ENCODE data around the gene ADAMTS4.

The ADAMTS4 gene

DNA sequence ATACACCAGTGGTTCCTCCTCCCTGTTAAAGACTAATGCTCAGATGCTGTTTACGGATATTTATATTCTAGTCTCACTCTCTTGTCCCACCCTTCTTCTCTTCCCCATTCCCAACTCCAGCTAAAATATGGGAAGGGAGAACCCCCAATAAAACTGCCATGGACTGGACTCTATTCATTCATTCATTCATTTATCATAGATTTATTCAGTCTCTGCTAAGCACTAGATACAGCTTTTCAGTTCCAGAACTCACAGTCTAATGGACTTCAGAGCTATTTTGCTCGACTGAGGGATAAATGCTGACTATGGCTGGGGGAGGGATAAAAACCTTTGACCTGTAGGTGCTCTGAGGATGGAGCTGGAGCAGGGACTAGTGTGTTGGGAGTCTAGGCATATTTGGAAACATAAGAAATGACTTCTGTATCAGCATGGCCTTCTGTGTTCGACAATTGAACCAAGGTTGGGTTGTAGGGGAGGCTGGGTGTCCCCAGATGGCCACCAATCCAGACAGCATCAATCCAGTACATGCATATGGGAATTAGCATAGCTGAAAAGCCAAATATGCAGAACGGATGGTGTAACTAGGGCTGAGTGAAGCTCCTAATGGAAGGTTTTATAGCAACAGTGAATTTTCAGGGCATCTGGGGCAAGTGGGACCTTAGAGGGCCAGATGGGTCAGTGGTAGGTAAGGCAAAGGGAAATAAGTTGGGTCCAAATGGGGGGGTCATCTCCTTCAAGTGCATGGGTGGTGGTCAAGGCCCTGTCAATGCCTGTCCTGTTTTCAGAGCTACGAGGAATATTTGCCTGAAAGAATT lies 20.4 kb upstream of the ADAMTS4 start:
- no peak for DNase-seq

- no peak for DNase-seq
Observed at GRCh38 chr1:161218301-161219077, 19.6 kb upstream of the ADAMTS4 start.

- DNase-seq, result no peak
Observed at GRCh38 chr1:161217831-161218230, 19.0 kb upstream of the ADAMTS4 start.

DNA sequence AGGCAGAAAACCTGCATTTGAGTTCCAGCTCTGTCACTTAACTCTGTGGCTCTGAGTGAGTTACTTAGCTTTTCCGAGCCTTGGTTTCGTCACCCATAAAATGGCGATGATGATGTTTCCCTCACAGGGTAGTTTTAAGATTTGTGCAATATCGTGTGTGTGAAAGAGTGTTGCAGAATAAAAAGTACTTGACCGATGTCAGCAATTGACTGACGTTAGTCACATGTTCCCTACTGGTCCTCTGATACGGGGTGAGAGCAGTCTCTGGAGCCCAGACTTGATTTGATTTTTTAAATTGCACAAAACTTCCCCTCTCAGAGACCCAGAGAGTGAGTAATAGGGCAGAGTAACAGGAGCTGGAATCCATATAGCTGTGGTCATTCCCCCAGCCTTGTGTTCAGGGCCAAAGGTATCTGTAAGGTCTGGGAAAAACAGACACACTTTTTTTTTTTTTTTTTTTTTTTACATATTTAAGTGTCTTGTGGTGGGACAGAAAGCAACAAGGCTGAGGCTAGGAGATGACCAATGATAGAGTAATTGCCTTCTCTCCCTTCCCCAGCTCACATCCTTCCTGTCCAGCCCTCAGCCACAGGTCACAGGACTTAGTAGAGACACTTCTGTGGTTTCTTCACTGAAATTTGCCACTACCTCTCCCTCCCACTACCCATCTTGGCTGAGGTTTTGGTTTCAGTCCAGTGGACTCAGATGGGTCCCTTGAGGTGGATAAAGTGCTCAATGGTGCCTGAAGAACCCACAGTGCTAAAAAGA lies 18.3 kb upstream of the ADAMTS4 start:
- no peak for DNase-seq

- DNase-seq, result no peak
Observed at GRCh38 chr1:161215076-161215475, 16.2 kb upstream of the ADAMTS4 start, which contains the start of gene FCER1G. Gene FCER1G (plus strand): TSS chr1:161215295. CDS start chr1:161215322, 27 bp downstream.

GRCh38 chr1:161214369-161214768 lies 15.5 kb upstream of the ADAMTS4 start:
- no peak for DNase-seq

DNA sequence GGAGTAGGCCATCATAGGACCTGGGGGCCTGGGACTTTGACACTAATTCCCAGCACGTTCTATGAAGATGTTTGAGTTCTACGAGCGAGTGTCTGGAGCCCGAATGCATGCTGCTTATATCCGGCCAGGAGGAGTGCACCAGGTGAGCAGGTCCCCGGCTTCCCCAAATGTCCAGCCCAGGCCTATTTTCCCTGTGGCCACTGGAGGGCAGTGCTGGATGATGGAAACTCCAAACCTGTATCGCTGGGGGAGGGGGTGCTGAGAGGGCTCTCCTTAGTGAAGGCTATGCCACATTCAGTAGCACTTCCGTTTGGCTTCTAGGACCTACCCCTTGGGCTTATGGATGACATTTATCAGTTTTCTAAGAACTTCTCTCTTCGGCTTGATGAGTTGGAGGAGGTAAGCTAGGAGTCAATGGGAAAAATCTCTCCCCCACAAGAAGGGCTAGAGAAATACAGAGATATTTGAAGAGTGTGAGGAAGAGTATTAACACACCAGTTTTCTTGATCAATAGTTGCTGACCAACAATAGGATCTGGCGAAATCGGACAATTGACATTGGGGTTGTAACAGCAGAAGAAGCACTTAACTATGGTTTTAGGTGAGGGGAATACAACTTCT lies 11.0 kb upstream of the ADAMTS4 start:
- DNase-seq, result no peak

DNA sequence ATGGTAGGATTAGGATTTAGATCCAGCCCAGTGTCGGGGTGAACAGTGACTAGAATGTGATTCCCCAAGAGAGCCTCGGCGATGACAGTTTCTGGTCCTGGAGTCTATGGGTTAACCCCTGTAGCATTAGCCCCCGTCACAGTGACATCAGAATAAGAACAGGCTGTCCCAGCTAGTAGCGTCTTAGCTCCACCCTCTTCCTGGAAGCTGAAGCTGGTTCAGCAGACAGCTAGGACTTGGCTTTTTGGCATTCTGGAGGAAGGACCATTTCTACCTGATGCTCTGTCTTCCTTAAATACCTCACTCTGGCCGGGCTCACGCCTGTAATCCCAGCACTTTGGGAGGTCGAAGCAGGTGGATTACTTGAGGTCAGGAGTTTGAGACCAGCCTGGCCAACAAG lies 8.3 kb upstream of the ADAMTS4 start:
- no peak for DNase-seq

DNA sequence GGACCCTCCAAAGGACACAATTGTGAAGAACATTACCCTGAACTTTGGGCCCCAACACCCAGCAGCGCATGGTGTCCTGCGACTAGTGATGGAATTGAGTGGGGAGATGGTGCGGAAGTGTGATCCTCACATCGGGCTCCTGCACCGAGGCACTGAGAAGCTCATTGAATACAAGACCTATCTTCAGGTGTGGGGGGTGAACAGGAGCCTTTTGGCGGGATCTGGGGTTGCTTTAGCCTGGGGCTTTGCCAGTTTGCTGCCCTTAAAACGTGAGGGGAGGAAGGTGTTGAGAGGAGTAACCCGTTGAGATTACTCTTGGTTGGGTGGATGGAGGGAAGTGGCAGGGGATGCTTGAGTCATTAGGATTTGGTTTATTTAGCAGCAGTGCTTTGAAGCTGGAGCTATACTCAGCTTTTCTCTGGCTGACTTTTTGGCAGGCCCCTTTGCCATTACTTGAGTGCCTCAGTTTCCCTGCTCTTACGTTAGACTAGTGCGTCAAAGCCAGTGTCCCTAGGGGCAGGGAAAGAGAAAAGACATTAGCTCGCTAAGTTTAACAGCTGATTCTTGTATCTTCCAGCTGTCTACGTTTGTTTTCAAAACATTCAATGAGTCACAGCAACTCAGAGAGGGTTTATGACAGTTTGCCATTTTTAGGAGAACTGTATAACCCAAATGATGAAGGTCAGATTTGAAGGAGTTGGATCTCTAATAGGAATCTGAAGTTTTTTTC lies 7.7 kb upstream of the ADAMTS4 start:
- DNase-seq, result no peak

GRCh38 chr1:161201836-161202712 lies 3.2 kb upstream of the ADAMTS4 start, which contains the start of gene NDUFS2:
Gene NDUFS2 (plus strand): TSS chr1:161202367. CDS start chr1:161202386, 19 bp downstream.
- DNase-seq, result peak; percentile 92

DNA sequence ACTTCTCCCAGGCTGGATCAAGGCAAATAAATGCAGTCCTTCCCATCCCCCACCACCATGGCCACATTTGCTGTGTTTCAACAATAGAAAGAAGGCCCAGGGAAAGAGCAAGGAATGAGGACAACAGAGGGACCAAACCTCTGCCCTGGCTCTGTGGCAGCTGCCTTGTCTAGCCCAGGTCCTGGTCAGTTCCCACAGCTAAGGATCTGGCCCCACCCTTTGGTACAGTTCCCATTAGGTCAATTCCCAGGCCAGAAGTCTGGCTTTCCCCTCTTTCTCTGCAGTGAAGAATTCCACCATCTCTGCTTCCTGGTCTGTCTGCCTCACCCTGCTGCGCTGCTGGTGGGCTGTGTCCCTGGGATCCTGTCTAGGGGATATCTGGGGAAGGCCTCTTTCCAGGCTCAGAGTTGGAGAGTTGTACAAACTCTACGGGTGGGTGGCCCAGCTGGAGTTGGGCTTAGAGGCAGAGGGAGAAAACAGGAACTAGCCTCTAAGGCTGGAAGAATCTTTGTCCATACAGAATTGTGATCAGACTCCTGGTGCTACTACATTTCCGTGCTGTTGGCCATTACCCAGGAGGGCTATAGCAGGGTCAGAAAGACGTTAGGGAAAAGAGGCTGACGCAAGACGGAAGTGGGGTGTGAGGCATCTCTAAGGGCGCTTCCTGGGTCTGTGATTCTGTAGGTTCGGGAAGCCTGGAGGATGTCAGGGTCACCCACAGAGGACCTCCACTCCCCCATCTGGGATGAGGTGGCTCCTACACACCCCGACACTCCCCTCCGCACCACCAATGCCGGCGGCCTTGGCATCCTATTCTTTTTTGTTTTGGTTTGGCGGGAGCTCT lies 2.4 kb upstream of the ADAMTS4 start:
- no peak for DNase-seq

- no peak for DNase-seq
Observed at GRCh38 chr1:161200421-161200991, 1.7 kb upstream of the ADAMTS4 start.

DNA sequence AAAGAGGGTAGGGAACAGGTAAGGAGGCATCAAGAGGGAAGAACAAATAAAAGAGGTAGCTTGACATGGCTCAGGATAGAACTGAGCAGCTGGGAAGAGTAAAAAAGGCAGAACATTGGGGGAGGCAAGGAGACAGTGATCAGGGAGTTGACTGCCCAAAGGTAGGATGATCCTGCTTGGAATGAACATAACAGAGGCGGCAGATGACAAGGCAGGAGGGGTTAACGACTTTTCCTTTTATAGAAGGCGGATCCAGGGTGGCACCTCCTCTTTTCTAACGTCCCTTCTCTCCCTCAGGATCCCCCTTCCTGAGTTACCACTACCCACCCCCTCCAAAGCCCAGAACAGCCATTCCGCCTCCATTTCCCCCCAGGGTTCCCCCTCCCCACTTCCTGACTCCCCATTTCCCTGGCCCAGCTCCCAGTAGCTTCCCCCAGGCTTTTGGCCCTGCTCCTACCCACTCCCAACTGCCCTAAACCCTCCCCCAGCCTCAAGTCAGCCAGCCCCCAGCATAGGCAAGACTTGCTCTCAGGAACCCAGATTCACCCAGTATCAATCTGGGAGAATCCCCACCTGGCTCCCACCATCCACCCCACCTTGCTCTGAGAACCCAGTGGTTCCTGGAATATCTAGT lies 769 bp upstream of the ADAMTS4 start:
- no peak for DNase-seq

DNA sequence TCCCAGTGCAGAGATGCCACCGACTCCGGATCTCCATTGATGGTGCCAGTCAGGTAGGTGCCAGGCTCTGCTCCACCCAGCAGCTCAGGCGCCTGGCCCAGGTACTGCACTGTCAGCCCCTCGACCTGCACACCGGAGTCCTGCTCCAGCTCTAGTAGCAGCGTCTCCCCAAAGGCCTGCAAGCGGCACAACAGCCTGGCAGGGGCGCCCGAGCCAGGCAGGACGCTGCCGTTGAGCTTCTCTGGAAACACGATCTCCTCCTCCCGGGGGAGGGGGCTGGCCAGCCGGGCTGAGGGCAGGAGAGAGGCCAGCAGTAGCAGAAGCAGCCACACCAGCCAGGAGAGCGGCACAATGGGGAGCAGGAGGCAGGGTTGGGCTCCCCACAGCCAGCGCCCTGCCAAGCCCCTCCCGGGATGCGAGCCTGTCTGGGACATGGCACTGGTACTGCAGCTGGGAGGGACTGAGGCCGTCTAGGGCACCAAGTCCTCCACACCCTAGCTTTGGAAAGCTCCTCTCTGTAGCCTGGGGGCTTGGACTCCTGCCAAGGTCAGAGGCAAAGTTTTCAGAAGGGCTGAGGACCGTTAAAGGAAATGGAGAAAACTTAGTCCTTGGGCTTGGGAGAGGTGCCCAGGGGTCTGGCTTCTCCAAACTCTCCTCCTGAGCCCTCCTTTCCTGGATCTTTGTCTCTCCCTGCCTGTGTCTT lies 509 bp downstream of the ADAMTS4 start:
- no peak for DNase-seq

DNA sequence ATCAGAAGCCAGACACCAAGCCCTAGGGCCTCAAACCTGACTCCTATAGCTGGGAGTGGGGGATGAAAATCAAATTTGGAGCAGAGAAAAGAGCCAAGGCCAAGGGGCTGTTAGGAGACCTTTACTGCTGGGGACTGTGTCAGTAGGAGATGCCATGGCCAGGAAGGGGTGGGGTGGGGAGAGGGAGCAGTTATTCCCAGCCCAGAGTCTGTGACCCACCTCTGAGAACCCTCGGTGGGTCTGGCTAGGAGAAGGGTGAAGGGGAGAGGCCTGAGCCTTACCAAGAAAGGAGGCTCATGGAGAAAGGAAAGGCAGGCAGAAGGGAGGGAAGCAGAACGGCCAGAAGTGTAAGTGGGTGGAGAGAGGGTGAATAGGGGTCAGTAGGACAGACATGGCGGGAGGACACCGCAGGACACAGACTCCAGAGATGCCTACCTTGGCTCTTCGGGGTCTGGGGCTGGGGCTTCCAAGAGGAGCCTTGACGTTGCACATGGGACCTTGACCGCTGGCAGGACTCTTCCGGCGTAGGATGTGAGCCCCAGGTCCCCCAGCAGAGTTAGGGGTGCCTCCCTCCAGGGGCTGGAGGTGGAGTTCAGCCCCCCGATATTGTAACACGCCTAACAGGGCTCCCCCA lies 1.2 kb downstream of the ADAMTS4 start:
- no peak for DNase-seq

- DNase-seq, result no peak
Observed at GRCh38 chr1:161196521-161197451, 2.1 kb downstream of the ADAMTS4 start.

- DNase-seq, result no peak
Observed at GRCh38 chr1:161196111-161196510, 2.7 kb downstream of the ADAMTS4 start.

Data from NCI-H1436 treated with DMSO at 0.1 percent for 48 hours (cell line).